HG02798 (cell line): ENCODE results near the gene SEZ6L.
"Not testable (repeated sequence)": the region's sequence is repeated elsewhere in the genome, so short reads cannot be mapped to it uniquely, and the experiment has no call there.

Source experiments
- ATAC-seq: cut with Tn5 transposase; IDR thresholded peaks from one replicate; pipeline ENCODE4 v1.9.1; 2021; ENCODE audit warnings: mild to moderate bottlenecking; ENCODE audit not compliant: unreplicated experiment, poor library complexity

The SEZ6L gene

GRCh38 chr22:26408562-26409220 is 239.4 kb downstream of the SEZ6L start:
- not testable (repeated sequence) for ATAC-seq

- no peak for ATAC-seq
Measured at GRCh38 chr22:26409719-26410335, 240.6 kb downstream of the SEZ6L start.

DNA sequence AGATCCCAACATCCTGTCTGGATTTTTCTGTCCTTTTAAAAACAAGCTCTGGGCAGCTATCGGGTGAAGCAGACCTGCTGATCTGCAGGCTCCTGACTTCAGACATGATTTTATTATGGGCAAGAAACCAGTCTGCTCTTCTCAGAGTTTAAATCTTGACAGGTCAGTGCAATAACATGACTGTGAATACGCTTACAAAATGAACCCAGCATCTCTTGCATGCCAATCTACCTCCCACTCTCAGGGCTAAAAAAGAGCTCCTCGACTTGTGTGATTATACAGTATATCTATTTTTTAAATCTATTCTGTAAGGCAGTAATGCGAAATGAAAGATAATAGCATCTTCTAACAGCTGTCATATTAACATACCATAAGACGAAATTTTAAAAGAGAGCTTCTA is 241.1 kb downstream of the SEZ6L start:
- ATAC-seq = no peak

- ATAC-seq = no peak
Measured at GRCh38 chr22:26414347-26414746, 245.1 kb downstream of the SEZ6L start.

DNA sequence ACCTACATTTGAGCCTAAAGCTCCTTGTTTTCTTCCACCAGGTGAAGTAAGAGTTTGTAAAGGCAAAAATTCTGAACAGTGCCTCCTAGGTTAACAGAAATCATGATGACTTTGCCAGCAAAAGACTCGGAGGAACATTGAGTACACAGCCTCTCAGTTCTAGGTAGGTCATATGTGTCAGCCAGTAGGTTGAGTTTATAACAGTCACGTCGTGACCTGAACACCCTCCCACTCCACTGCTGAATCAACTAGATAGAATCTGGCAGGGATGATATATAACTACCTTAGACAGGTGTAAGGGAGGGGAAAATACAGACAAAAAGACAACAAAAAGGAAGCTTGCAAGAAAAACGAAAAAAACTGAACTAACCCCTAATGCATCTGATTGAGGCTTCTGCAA is 247.0 kb downstream of the SEZ6L start:
- ATAC-seq = no peak

DNA sequence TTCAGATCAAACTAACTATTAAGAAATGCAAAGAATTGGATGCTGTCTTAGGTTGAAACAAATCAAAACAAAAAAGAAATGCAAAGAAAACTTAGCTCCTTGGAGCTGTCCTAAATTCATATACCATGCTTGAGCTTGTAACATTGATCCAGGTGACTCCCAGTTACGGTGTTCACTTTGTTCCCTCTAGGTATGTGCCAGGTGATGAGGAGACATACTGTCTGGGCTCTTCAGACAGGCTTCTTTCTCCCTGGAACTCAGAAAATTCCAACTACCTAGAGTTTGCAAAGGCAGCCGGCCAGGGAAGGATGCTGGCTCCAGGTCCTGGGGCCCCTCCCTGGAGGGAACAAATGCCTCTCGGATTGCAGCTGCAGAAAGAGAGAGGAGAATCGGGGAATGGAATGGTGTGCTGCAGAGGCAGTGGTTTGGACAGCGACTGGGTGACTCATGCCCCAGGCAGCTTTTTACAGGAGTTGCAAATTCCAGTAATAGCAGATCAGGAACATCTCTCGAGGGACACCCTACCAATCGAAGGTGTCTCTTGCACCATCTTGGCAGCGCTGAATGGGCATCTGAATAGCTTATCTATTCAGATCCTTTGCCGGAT is 247.5 kb downstream of the SEZ6L start:
- no peak for ATAC-seq

- no peak for ATAC-seq
Measured at GRCh38 chr22:26417406-26417805, 248.1 kb downstream of the SEZ6L start.

GRCh38 chr22:26418620-26419019 is 249.4 kb downstream of the SEZ6L start:
- no peak for ATAC-seq

- ATAC-seq = no peak
Measured at GRCh38 chr22:26426924-26427323, 257.7 kb downstream of the SEZ6L start.

GRCh38 chr22:26428515-26429457 is 259.5 kb downstream of the SEZ6L start, which contains the start of gene ASPHD2:
Gene ASPHD2, plus strand, starts transcription at chr22:26429260. Its CDS starts 4,356 bp downstream, at chr22:26433616.
- peak; percentile 72 for ATAC-seq

GRCh38 chr22:26429458-26430286 is 260.4 kb downstream of the SEZ6L start:
- ATAC-seq = peak; percentile 23

DNA sequence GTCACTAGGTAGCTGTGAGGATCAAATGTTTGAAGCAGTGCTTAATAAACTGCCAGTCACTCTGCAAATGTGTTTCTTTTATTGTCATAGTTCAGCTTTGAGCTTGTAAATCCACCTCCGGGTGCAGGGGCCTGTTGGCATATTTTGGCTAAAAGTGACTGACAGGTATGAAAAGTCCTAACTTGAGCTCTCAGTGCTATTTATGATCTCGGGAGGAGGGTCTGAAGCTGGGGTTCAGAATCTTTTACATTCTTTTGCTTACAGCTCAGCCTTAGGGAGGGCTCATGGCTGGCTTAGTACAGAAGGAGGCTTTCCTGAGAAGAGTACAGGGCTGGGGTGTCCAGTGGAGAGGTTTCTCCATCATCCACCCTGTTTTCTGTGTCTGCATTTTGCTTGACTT is 261.3 kb downstream of the SEZ6L start:
- no peak for ATAC-seq

- ATAC-seq = no peak
Measured at GRCh38 chr22:26431261-26431995, 262.2 kb downstream of the SEZ6L start.

DNA sequence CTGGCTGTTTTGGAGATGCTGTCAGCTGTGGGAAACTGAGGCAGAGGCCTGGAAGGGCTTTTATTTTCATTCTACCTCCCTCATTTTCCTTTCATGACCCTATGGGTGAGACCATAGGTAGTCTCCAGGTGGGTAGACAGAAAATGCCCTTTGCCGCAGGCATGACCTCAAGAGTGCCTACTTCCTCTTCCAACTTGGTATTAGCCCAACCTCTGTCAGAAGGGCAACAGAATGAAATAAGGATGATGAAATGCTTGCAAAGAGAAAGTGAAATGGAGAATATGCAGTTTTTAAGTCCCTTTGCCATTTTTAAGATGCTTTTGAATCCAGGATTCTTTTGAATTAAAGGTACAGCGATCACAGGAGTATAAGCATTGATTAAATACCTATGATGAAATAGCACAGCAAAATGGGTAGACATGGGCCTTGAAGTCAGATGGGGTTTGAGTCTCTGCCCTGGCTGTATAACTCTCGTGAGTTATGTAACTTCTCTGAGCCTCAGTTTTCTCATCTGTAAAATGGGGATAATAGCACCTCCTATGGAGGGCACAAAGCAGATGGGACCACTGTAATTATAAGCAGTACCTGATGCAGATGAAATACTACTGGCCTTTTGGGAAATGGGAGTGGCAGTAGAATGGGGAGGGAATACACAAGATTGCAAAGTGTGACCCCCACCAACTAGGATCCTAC is 263.5 kb downstream of the SEZ6L start:
- no peak for ATAC-seq
